ENCODE results near the gene TLR7.

Gene TLR7

GRCh38 chrX:12930150-12930549 is 63.3 kb downstream of the TLR7 start:
- no peak for TF ChIP-seq CTCF (IDR thresholded peaks at IDR 0.05; ENCODE audit: low read depth, low read length)
- no peak overlapping the region for H3K4me3 ChIP-seq (ENCODE audit: low read depth, low read length)
- in situ Hi-C loops (cut with HindIII; ENCODE audit: low sequenced_read_pairs) = no loop called here
- DNase-seq (ENCODE audit: low read depth, low spot score) = no peak

GRCh38 chrX:12932244-12932643 is 65.4 kb downstream of the TLR7 start:
- no peak for DNase-seq (ENCODE audit: low read depth, low spot score)
- in situ Hi-C loops (cut with HindIII; ENCODE audit: low sequenced_read_pairs) = no loop called here
- H3K4me3 ChIP-seq (ENCODE audit: low read depth, low read length) = no peak overlapping the region
- TF ChIP-seq CTCF (IDR thresholded peaks at IDR 0.05; ENCODE audit: low read depth, low read length) = no peak

- H3K4me3 ChIP-seq (ENCODE audit: low read depth, low read length) = no peak overlapping the region
- DNase-seq (ENCODE audit: low read depth, low spot score) = no peak
- in situ Hi-C loops (cut with HindIII; ENCODE audit: low sequenced_read_pairs) = no loop called here
- TF ChIP-seq CTCF (IDR thresholded peaks at IDR 0.05; ENCODE audit: low read depth, low read length) = no peak
Observed at GRCh38 chrX:12934850-12935249, 68.0 kb downstream of the TLR7 start.

GRCh38 chrX:12936947-12937346 is 70.1 kb downstream of the TLR7 start:
- in situ Hi-C loops (cut with HindIII; ENCODE audit: low sequenced_read_pairs) = no loop called here
- no peak for DNase-seq (ENCODE audit: low read depth, low spot score)
- no peak for TF ChIP-seq CTCF (IDR thresholded peaks at IDR 0.05; ENCODE audit: low read depth, low read length)
- no peak overlapping the region for H3K4me3 ChIP-seq (ENCODE audit: low read depth, low read length)

All from astrocyte of the spinal cord (primary cell).